HEK293 (cell line): Measurements from ENCODE around the gene DLG2.

Source experiments
- CTCF ChIA-PET: fragments of 350-600 bp; formaldehyde crosslinking; extraction: SDS; loops from one replicate; lab custom pipeline; 2021; ENCODE audit warnings: antibody characterized with exemption; lab: Yijun Ruan, JAX
- POLR2A ChIA-PET: fragments of 300-600 bp; formaldehyde crosslinking; extraction: SDS; loops from one replicate; lab custom pipeline; 2020; ENCODE audit warnings: antibody characterized with exemption, inconsistent platforms; lab: Yijun Ruan, JAX
- H3K27ac ChIP-seq: fragments of 200-500 bp; sonication (Bioruptor generic); 2 replicates; pipeline ENCODE4 v1.5.1; 2014; ENCODE audit warnings: low read depth, low read length, control low read depth, inconsistent platforms; ENCODE audit errors: extremely low read depth
- H3K36me3 ChIP-seq, 2 experiments: fragments of 200-500 bp in 1 of 2; sonication (Bioruptor generic) in 1 of 2; 1 replicate in 1 of 2; 2 replicates in 1 of 2; pipeline ENCODE4 v1.5.1; 2014 to 2017; ENCODE audit warnings: inconsistent platforms in 2 of 2, low read length in 2 of 2; ENCODE audit not compliant: control insufficient read depth in 2 of 2, insufficient read depth in 1 of 2
- H3K4me1 ChIP-seq: fragments of 200-500 bp; sonication (Bioruptor generic); 2 replicates; pipeline ENCODE4 v1.5.1; 2014; ENCODE audit warnings: mild to moderate bottlenecking, low read length, inconsistent platforms; ENCODE audit not compliant: control insufficient read depth, insufficient read depth
- H3K4me3 ChIP-seq: 2 replicates; pipeline ENCODE4 v1.5.1; 2011; ENCODE audit warnings: low read depth, mild to moderate bottlenecking, control low read depth, low read length, moderate library complexity
- H3K9me3 ChIP-seq: fragments of 200-500 bp; sonication (Bioruptor generic); 2 replicates; pipeline ENCODE4 v1.5.1; 2014; ENCODE audit warnings: low read depth, low read length, inconsistent platforms; ENCODE audit not compliant: control insufficient read depth, insufficient read depth
- GLI2 ChIP-seq: fragments of 450-650 bp; formaldehyde crosslinking; IDR thresholded peaks from 2 replicates; pipeline ENCODE4; 2017; ENCODE audit warnings: missing biosample characterization, missing genetic modification characterization, low read depth, borderline replicate concordance
- GLI4 ChIP-seq: fragments of 450-650 bp; formaldehyde crosslinking; IDR thresholded peaks from 2 replicates; pipeline ENCODE4 v1.5.1; 2016; ENCODE audit warnings: missing biosample characterization, missing genetic modification characterization
- GLIS1 ChIP-seq: fragments of 450-650 bp; formaldehyde crosslinking; IDR thresholded peaks from 2 replicates; pipeline ENCODE4 v1.5.1; 2016; ENCODE audit warnings: missing biosample characterization, missing genetic modification characterization
- KLF16 ChIP-seq: fragments of 450-650 bp; formaldehyde crosslinking; IDR thresholded peaks from 2 replicates; pipeline ENCODE4 v1.5.1; 2017; ENCODE audit warnings: missing biosample characterization, missing genetic modification characterization
- KLF7 ChIP-seq: fragments of 450-650 bp; formaldehyde crosslinking; IDR thresholded peaks from 2 replicates; pipeline ENCODE4 v1.5.1; 2016; ENCODE audit warnings: missing biosample characterization, missing genetic modification characterization, borderline replicate concordance
- PRDM10 ChIP-seq: fragments of 450-650 bp; formaldehyde crosslinking; IDR thresholded peaks from 2 replicates; pipeline ENCODE4 v1.5.1; 2016; ENCODE audit warnings: missing biosample characterization, missing genetic modification characterization
- SETDB1 ChIP-seq: IDR thresholded peaks from one replicate; pipeline ENCODE4 v1.6.1; 2017; ENCODE audit warnings: mild to moderate bottlenecking, low read length, moderate library complexity, mixed read lengths; ENCODE audit not compliant: insufficient read length
- SP3 ChIP-seq: fragments of 450-650 bp; formaldehyde crosslinking; IDR thresholded peaks from 2 replicates; pipeline ENCODE4 v1.5.1; 2016; ENCODE audit warnings: missing biosample characterization, missing genetic modification characterization
- ZBTB1 ChIP-seq: fragments of 450-650 bp; formaldehyde crosslinking; IDR thresholded peaks from 2 replicates; pipeline ENCODE4 v1.5.1; 2016; ENCODE audit warnings: missing biosample characterization, missing genetic modification characterization
- ZFP69B ChIP-seq: fragments of 450-650 bp; formaldehyde crosslinking; IDR thresholded peaks from 2 replicates; pipeline ENCODE4 v1.5.1; 2016; ENCODE audit warnings: missing biosample characterization, missing genetic modification characterization
- ZIC2 ChIP-seq: fragments of 450-650 bp; formaldehyde crosslinking; IDR thresholded peaks from 2 replicates; pipeline ENCODE4 v1.5.1; 2016; ENCODE audit warnings: missing biosample characterization, missing genetic modification characterization
- ZNF132 ChIP-seq: fragments of 450-650 bp; formaldehyde crosslinking; IDR thresholded peaks from 2 replicates; pipeline ENCODE4 v1.5.1; 2017; ENCODE audit warnings: missing biosample characterization, missing genetic modification characterization, borderline replicate concordance
- ZNF146 ChIP-seq: fragments of 450-650 bp; formaldehyde crosslinking; IDR thresholded peaks from 2 replicates; pipeline ENCODE4 v1.5.1; 2016; ENCODE audit warnings: missing biosample characterization, missing genetic modification characterization
- ZNF16 ChIP-seq: fragments of 450-650 bp; formaldehyde crosslinking; IDR thresholded peaks from 2 replicates; pipeline ENCODE4 v1.5.1; 2016; ENCODE audit warnings: low read depth, missing biosample characterization, missing genetic modification characterization
- ZNF175 ChIP-seq: fragments of 450-650 bp; formaldehyde crosslinking; IDR thresholded peaks from 2 replicates; pipeline ENCODE4 v1.5.1; 2016; ENCODE audit warnings: missing biosample characterization, missing genetic modification characterization
- ZNF223 ChIP-seq: fragments of 450-650 bp; formaldehyde crosslinking; IDR thresholded peaks from 2 replicates; pipeline ENCODE4 v1.5.1; 2016; ENCODE audit warnings: missing biosample characterization, missing genetic modification characterization
- ZNF239 ChIP-seq: fragments of 450-650 bp; formaldehyde crosslinking; IDR thresholded peaks from 2 replicates; pipeline ENCODE4 v1.5.1; 2016; ENCODE audit warnings: missing biosample characterization, missing genetic modification characterization
- ZNF350 ChIP-seq: fragments of 450-650 bp; formaldehyde crosslinking; IDR thresholded peaks from 2 replicates; pipeline ENCODE4 v1.5.0; 2017; ENCODE audit warnings: missing biosample characterization, mild to moderate bottlenecking, missing genetic modification characterization
- ZNF394 ChIP-seq: fragments of 450-650 bp; formaldehyde crosslinking; IDR thresholded peaks from 2 replicates; pipeline ENCODE4 v1.5.1; 2016; ENCODE audit warnings: missing biosample characterization, missing genetic modification characterization, mild to moderate bottlenecking, moderate library complexity, borderline replicate concordance
- ZNF404 ChIP-seq: fragments of 450-650 bp; formaldehyde crosslinking; IDR thresholded peaks from 2 replicates; pipeline ENCODE4 v1.5.1; 2017; ENCODE audit warnings: missing biosample characterization, missing genetic modification characterization
- ZNF423 ChIP-seq: fragments of 450-650 bp; formaldehyde crosslinking; IDR thresholded peaks from 2 replicates; pipeline ENCODE4 v1.5.1; 2016; ENCODE audit warnings: missing biosample characterization, missing genetic modification characterization
- ZNF48 ChIP-seq: fragments of 450-650 bp; formaldehyde crosslinking; IDR thresholded peaks from 2 replicates; pipeline ENCODE4 v1.5.1; 2016; ENCODE audit warnings: missing biosample characterization, missing genetic modification characterization
- ZNF530 ChIP-seq: fragments of 450-650 bp; formaldehyde crosslinking; IDR thresholded peaks from 2 replicates; pipeline ENCODE4 v1.5.1; 2016; ENCODE audit warnings: low read depth, missing biosample characterization, missing genetic modification characterization
- ZNF548 ChIP-seq: fragments of 450-650 bp; formaldehyde crosslinking; IDR thresholded peaks from 2 replicates; pipeline ENCODE4 v1.5.1; 2016; ENCODE audit warnings: missing biosample characterization, missing genetic modification characterization
- ZNF561 ChIP-seq: fragments of 450-650 bp; IDR thresholded peaks from 2 replicates; pipeline ENCODE4 v1.5.1; 2018; ENCODE audit warnings: missing biosample characterization, missing genetic modification characterization, borderline replicate concordance
- ZNF596 ChIP-seq: fragments of 450-650 bp; IDR thresholded peaks from 2 replicates; pipeline ENCODE4 v1.5.0; 2018; ENCODE audit warnings: missing biosample characterization, mild to moderate bottlenecking, missing genetic modification characterization, moderate library complexity
- ZNF626 ChIP-seq: fragments of 450-650 bp; sonication (Bioruptor Pico); formaldehyde crosslinking; IDR thresholded peaks from 2 replicates; pipeline ENCODE4 v1.5.1; 2018; ENCODE audit warnings: missing biosample characterization, missing genetic modification characterization, inconsistent platforms
- ZNF701 ChIP-seq: fragments of 450-650 bp; formaldehyde crosslinking; IDR thresholded peaks from 2 replicates; pipeline ENCODE4 v1.5.1; 2016; ENCODE audit warnings: missing biosample characterization, missing genetic modification characterization
- ZSCAN30 ChIP-seq: fragments of 450-650 bp; IDR thresholded peaks from 2 replicates; pipeline ENCODE4 v1.5.1; 2018; ENCODE audit warnings: missing biosample characterization, mild to moderate bottlenecking, missing genetic modification characterization, moderate library complexity

Gene DLG2

DNA sequence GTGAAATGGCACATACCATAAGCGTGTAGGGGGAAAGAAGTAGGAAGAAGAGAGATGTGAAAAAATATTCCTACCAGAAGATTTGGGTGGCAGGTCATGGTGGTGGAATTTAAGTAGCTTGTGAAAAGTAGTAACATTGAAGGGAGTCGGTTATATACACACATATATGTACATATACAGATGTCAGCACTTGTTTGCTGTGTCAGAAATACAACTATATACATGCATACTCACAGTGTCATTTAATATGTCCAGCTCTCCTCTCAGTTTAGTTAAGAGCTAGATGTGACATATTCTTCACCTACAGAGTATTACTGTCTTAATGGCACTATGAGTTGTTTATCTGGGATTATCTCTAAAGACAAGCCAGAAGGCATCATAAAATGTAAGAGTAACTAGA is 1353.6 kb downstream of the DLG2 start (continued):
- TF ChIP-seq ZNF561 (tag by site-specific recombination) (no peak), ZNF404 (no peak), ZNF175 (tag by site-specific recombination) (no peak), ZNF626 (no peak)

DNA sequence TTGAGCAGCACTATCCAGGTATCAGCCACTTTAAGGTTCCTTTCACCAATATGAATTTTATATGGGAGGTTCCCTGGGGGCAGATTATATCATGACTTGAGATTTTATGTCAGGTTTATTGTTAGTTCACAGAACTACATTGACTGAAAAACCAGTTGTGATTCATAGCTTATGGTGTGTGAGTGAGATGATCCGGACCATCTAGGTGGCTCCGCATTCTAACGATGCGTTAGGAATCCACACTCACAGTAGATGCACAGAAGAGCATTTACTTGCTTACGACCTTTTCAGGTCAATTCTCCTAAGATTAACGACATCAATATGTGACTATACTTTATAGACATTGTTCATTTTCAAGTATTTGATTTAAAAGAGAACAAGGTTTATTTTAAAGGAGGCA is 1356.7 kb downstream of the DLG2 start:
- H3K4me1 ChIP-seq: no peaks in the 10 kb centered on the region
- TF ChIP-seq PRDM10 (tag by site-specific recombination) (no peak), ZIC2 (tag by site-specific recombination) (no peak), SETDB1 (no peak), ZSCAN30 (tag by site-specific recombination) (no peak), ZNF146 (tag by site-specific recombination) (no peak), ZNF16 (tag by site-specific recombination) (no peak), ZNF223 (no peak)
- TF ChIP-seq, all 188 proteins: peak for 0
- Histone ChIP-seq H3K36me3 (no peaks in the 10 kb centered on the region), H3K27ac (no peak overlapping the region), H3K9me3 (no peaks in the 10 kb centered on the region), H3K4me3 (no peak overlapping the region)
- CTCF ChIA-PET: no interaction called here
- POLR2A ChIA-PET: no interaction called here

DNA sequence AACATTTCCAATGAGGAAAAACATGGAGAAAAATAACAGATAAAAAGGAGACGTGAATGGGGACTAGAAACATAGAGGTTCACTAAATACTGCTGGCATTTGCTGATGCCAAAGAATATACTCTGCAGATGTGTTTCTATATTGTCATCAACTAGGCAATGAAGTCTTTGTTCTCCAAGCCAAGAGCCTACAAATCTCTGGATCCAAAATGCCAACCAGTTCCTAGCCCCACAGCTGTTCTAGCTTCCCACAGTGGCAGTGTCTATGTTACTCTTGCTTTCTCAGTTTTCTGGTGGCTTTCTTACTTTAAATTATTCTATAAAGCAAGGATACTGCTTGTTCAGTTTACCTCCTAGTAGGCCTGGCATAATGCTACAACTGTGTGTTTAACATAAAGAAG is 1363.1 kb downstream of the DLG2 start:
- no peaks in the 10 kb centered on the region for H3K9me3 ChIP-seq
- H3K4me3 ChIP-seq: no peak overlapping the region
- no peaks in the 10 kb centered on the region for H3K36me3 ChIP-seq
- no peak overlapping the region for H3K27ac ChIP-seq
- no peaks in the 10 kb centered on the region for H3K4me1 ChIP-seq
- ChIA-PET POLR2A (no interaction called here), CTCF (no interaction called here)
- TF ChIP-seq ZNF48 (tag by site-specific recombination) (no peak), KLF16 (tag by site-specific recombination) (no peak), ZNF239 (tag by site-specific recombination) (no peak), ZNF350 (tag by site-specific recombination) (no peak), ZNF530 (tag by site-specific recombination) (no peak), KLF7 (tag by site-specific recombination) (no peak), ZNF132 (tag by site-specific recombination) (no peak), GLI4 (tag by site-specific recombination) (no peak), ZBTB1 (tag by site-specific recombination) (no peak), GLIS1 (no peak), ZNF394 (tag by site-specific recombination) (no peak), ZFP69B (no peak), ZNF423 (tag by site-specific recombination) (no peak), GLI2 (tag by site-specific recombination) (no peak), ZNF548 (no peak), SP3 (tag by site-specific recombination) (no peak), ZNF701 (no peak), ZNF596 (no peak), ZNF175 (tag by site-specific recombination) (no peak)
